WTC11 (cell line): Measurements from ENCODE around the gene POLA1. TPM values are rescaled to one million over a fixed set of nuclear protein-coding genes. Genes with fewer than 3 reads are reported as not detected.

Experiments used
- ATAC-seq: fragments of 200-7000 bp; cut with Tn5 transposase; 2 replicates; pipeline ENCODE4 v1.10.0; 2021; ENCODE audit warnings: mild to moderate bottlenecking, moderate library complexity
- CTCF ChIA-PET: fragments of 300-600 bp; sonication (Branson Sonifier 250); formaldehyde crosslinking; loops from one replicate; lab custom pipeline; 2021; ENCODE audit warnings: antibody characterized with exemption; lab: Charles Lee
- POLR2A ChIA-PET: fragments of 350-600 bp; sonication (Branson Sonifier 250); formaldehyde crosslinking; loops from one replicate; lab custom pipeline; 2021; ENCODE audit warnings: antibody characterized with exemption; lab: Charles Lee
- DNase-seq: peaks from one replicate; pipeline ENCODE4 v3.0.0; 2021; ENCODE audit warnings: low spot score
- H3K27ac Mint-ChIP-seq: 2 replicates; pipeline ENCODE4 v1.8.0; 2021; ENCODE audit warnings: mixed read lengths
- H3K27me3 Mint-ChIP-seq: 2 replicates; pipeline ENCODE4 v1.8.0; 2021; ENCODE audit warnings: low read depth, mild to moderate bottlenecking, moderate library complexity, mixed read lengths
- H3K36me3 Mint-ChIP-seq: 2 replicates; pipeline ENCODE4 v1.8.0; 2021; ENCODE audit warnings: mixed read lengths
- H3K4me1 Mint-ChIP-seq: 2 replicates; pipeline ENCODE4 v1.8.0; 2022; ENCODE audit warnings: mixed read lengths
- H3K4me3 Mint-ChIP-seq: 2 replicates; pipeline ENCODE4 v1.8.0; 2021; ENCODE audit warnings: mild to moderate bottlenecking, moderate library complexity, mixed read lengths
- H3K9me3 Mint-ChIP-seq: 2 replicates; pipeline ENCODE4 v1.8.0; 2021; ENCODE audit warnings: mixed read lengths
- ARID4B ChIP-seq: sonication (generic); formaldehyde crosslinking; IDR thresholded peaks from 2 replicates; pipeline ENCODE4 v1.8.0; 2023; ENCODE audit warnings: missing genetic modification reagents, mild to moderate bottlenecking, borderline replicate concordance
- ATF1 ChIP-seq: sonication (generic); formaldehyde crosslinking; IDR thresholded peaks from 2 replicates; pipeline ENCODE4 v1.8.1; 2023; ENCODE audit warnings: mild to moderate bottlenecking, moderate library complexity, missing genetic modification reagents
- CBFB ChIP-seq: sonication (generic); formaldehyde crosslinking; IDR thresholded peaks from 2 replicates; pipeline ENCODE4 v1.8.1; 2022; ENCODE audit warnings: mild to moderate bottlenecking, low read depth, missing genetic modification reagents
- ESRRA ChIP-seq: sonication (generic); formaldehyde crosslinking; IDR thresholded peaks from 2 replicates; pipeline ENCODE4 v1.8.1; 2022; ENCODE audit warnings: mild to moderate bottlenecking, missing genetic modification reagents, borderline replicate concordance
- JAZF1 ChIP-seq: fragments of 250-450 bp; sonication (Bioruptor Pico); IDR thresholded peaks from 2 replicates; pipeline ENCODE4 v1.9.0; 2021; ENCODE audit warnings: moderate library complexity, mild to moderate bottlenecking, inconsistent platforms
- MAX ChIP-seq: sonication (generic); formaldehyde crosslinking; IDR thresholded peaks from 2 replicates; pipeline ENCODE4 v1.8.0; 2022; ENCODE audit warnings: mild to moderate bottlenecking, missing genetic modification reagents
- NR1H2 ChIP-seq: sonication (generic); formaldehyde crosslinking; IDR thresholded peaks from 2 replicates; pipeline ENCODE4 v1.9.0; 2021; ENCODE audit warnings: mild to moderate bottlenecking, moderate library complexity, missing genetic modification reagents
- PREB ChIP-seq: sonication (generic); formaldehyde crosslinking; IDR thresholded peaks from 2 replicates; pipeline ENCODE4 v1.8.1; 2022; ENCODE audit warnings: mild to moderate bottlenecking, missing genetic modification reagents, moderate library complexity, borderline replicate concordance
- ZNF121 ChIP-seq: sonication (generic); formaldehyde crosslinking; IDR thresholded peaks from 2 replicates; pipeline ENCODE4 v1.8.0; 2023; ENCODE audit warnings: missing genetic modification reagents
- ZNF396 ChIP-seq: fragments of 250-450 bp; sonication (Bioruptor Pico); IDR thresholded peaks from 2 replicates; pipeline ENCODE4 v1.8.0; 2021; ENCODE audit warnings: mild to moderate bottlenecking, moderate library complexity, borderline replicate concordance
- ZNF425 ChIP-seq: fragments of 250-450 bp; sonication (Bioruptor Pico); conservative IDR thresholded peaks from 2 replicates; pipeline ENCODE4 v1.9.0; 2021; ENCODE audit warnings: mild to moderate bottlenecking
- total RNA-seq: library from RNA; stranded (reverse); gene quantifications from 3 replicates; pipeline ENCODE4 v1.2.3, GENCODE V29; 2021

Gene POLA1
- total RNA-seq, 1 experiment from 2014 or later: 29.9 TPM

- TF ChIP-seq ESRRA (CRISPR knock-in tag) (no peak), ZNF396 (CRISPR knock-in tag) (no peak), ATF1 (no peak)
Measured at GRCh38 chrX:25034889-25035288, 341.2 kb downstream of the POLA1 start (continued).

- no peaks in the 10 kb centered on the region for H3K36me3 Mint-ChIP-seq
- no peaks in the 10 kb centered on the region for H3K27me3 Mint-ChIP-seq
- ChIA-PET POLR2A (no interaction called here), CTCF (interaction anchor here (1.3 kb wide), 1 partner anchor 105 kb away, joined by 9 read pairs; no protein-coding TSS in a partner anchor)
- no peak overlapping the region for H3K27ac Mint-ChIP-seq
- peaks cover 3% of the 10 kb centered on the region; the same call in 1 of the 2 replicates for H3K4me1 Mint-ChIP-seq
- ATAC-seq (no peak), DNase-seq (no peak)
- H3K9me3 Mint-ChIP-seq: peaks cover 4% of the 10 kb centered on the region; the same call in 1 of the 2 replicates
- TF ChIP-seq ATF1 (no peak), CBFB (no peak), NR1H2 (no peak), ARID4B (CRISPR knock-in tag) (no peak), PREB (CRISPR knock-in tag) (no peak), MAX (CRISPR knock-in tag) (no peak), JAZF1 (CRISPR knock-in tag) (no peak), ZNF425 (CRISPR knock-in tag) (no peak)
- H3K4me3 Mint-ChIP-seq: no peak overlapping the region
Measured at GRCh38 chrX:25039036-25039435, 345.3 kb downstream of the POLA1 start.

- POLR2A ChIA-PET: no interaction called here
- no peak overlapping the region for H3K27ac Mint-ChIP-seq
Measured at GRCh38 chrX:25043192-25043591, 349.5 kb downstream of the POLA1 start.

More at GRCh38 chrX:25043192-25043591, 349.5 kb downstream of the POLA1 start:
- TF ChIP-seq ZNF121 (CRISPR knock-in tag): no peak
- Mint-ChIP-seq H3K27me3 (no peaks in the 10 kb centered on the region; the same call in 1 of the 2 replicates), H3K36me3 (no peaks in the 10 kb centered on the region; the same call in 1 of the 2 replicates), H3K9me3 (peaks cover 6% of the 10 kb centered on the region), H3K4me1 (peaks cover 12% of the 10 kb centered on the region), H3K4me3 (no peak overlapping the region)
- DNase-seq (no peak), ATAC-seq (no peak)
- CTCF ChIA-PET: no interaction called here

Other genes starting within 250 kb of the POLA1 start
- gene PDK3, start 228.6 kb upstream of the POLA1 start, total RNA-seq: 34.4 to 38.1 TPM (median 36.8 TPM) in 3 replicates
- 20.7 to 27.2 TPM (median 26.4 TPM) in 3 replicates for gene PCYT1B, start 46.6 kb upstream of the POLA1 start, total RNA-seq